HEK293 (cell line): ENCODE results near the gene TATDN2.
A peak's percentile ranks its signal among the peaks of the same experiment; 100 is the strongest.

Source experiments
- CTCF ChIP-seq: fragments of 450-650 bp; formaldehyde crosslinking; IDR thresholded peaks from 2 replicates; pipeline ENCODE4 v1.5.1; 2016; ENCODE audit warnings: missing biosample characterization, missing genetic modification characterization
- IKZF3 ChIP-seq: fragments of 450-650 bp; IDR thresholded peaks from 2 replicates; pipeline ENCODE4 v1.5.0; 2018; ENCODE audit warnings: missing biosample characterization, mild to moderate bottlenecking, missing genetic modification characterization, moderate library complexity
- KLF1 ChIP-seq: fragments of 450-650 bp; formaldehyde crosslinking; IDR thresholded peaks from 2 replicates; pipeline ENCODE4 v1.5.1; 2016; ENCODE audit warnings: missing biosample characterization, missing genetic modification characterization
- KLF8 ChIP-seq: fragments of 450-650 bp; formaldehyde crosslinking; IDR thresholded peaks from 2 replicates; pipeline ENCODE4 v1.5.1; 2016; ENCODE audit warnings: missing biosample characterization, missing genetic modification characterization
- PRDM4 ChIP-seq: fragments of 450-650 bp; formaldehyde crosslinking; IDR thresholded peaks from 2 replicates; pipeline ENCODE4 v1.5.1; 2017; ENCODE audit warnings: missing biosample characterization, missing genetic modification characterization
- REPIN1 ChIP-seq: fragments of 450-650 bp; formaldehyde crosslinking; IDR thresholded peaks from 2 replicates; pipeline ENCODE4 v1.5.1; 2017; ENCODE audit warnings: missing biosample characterization, missing genetic modification characterization, low read depth
- ZBTB20 ChIP-seq: fragments of 450-650 bp; formaldehyde crosslinking; IDR thresholded peaks from 2 replicates; pipeline ENCODE4 v1.5.1; 2016; ENCODE audit warnings: missing biosample characterization, missing genetic modification characterization
- ZBTB49 ChIP-seq: fragments of 450-650 bp; formaldehyde crosslinking; IDR thresholded peaks from 2 replicates; pipeline ENCODE4 v1.5.1; 2016; ENCODE audit warnings: missing biosample characterization, missing genetic modification characterization, low read depth
- ZBTB8A ChIP-seq: fragments of 450-650 bp; formaldehyde crosslinking; IDR thresholded peaks from 2 replicates; pipeline ENCODE4 v1.5.1; 2016; ENCODE audit warnings: missing biosample characterization, missing genetic modification characterization
- ZFHX2 ChIP-seq: fragments of 450-650 bp; formaldehyde crosslinking; conservative IDR thresholded peaks from 2 replicates; pipeline ENCODE4 v1.5.1; 2016; ENCODE audit warnings: missing biosample characterization, missing genetic modification characterization
- ZNF175 ChIP-seq: fragments of 450-650 bp; formaldehyde crosslinking; IDR thresholded peaks from 2 replicates; pipeline ENCODE4 v1.5.1; 2016; ENCODE audit warnings: missing biosample characterization, missing genetic modification characterization
- ZNF274 ChIP-seq, 2 experiments: fragments of 200-500 bp in 1 of 2; fragments of 450-650 bp in 1 of 2; sonication (Bioruptor generic) in 1 of 2; formaldehyde crosslinking in 1 of 2; IDR thresholded peaks; 2 replicates each; pipeline versions ENCODE4 v1.5.1 to v1.6.1; 2014 to 2016; ENCODE audit warnings: borderline replicate concordance in 1 of 2, inconsistent platforms in 1 of 2, low read length in 1 of 2, missing biosample characterization in 1 of 2, missing genetic modification characterization in 1 of 2
- ZNF302 ChIP-seq: fragments of 450-650 bp; formaldehyde crosslinking; IDR thresholded peaks from 2 replicates; pipeline ENCODE4 v1.5.1; 2016; ENCODE audit warnings: missing biosample characterization, missing genetic modification characterization, low read depth
- ZNF391 ChIP-seq: fragments of 450-650 bp; formaldehyde crosslinking; IDR thresholded peaks from 2 replicates; pipeline ENCODE4 v1.5.1; 2016; ENCODE audit warnings: low read depth, missing biosample characterization, missing genetic modification characterization, borderline replicate concordance
- ZNF473 ChIP-seq: fragments of 450-650 bp; formaldehyde crosslinking; IDR thresholded peaks from 2 replicates; pipeline ENCODE4 v1.5.1; 2017; ENCODE audit warnings: missing biosample characterization, missing genetic modification characterization
- ZNF501 ChIP-seq: fragments of 450-650 bp; formaldehyde crosslinking; IDR thresholded peaks from 2 replicates; pipeline ENCODE4 v1.5.1; 2016; ENCODE audit warnings: missing biosample characterization, missing genetic modification characterization
- ZNF521 ChIP-seq: fragments of 450-650 bp; formaldehyde crosslinking; IDR thresholded peaks from 2 replicates; pipeline ENCODE4 v1.5.1; 2017; ENCODE audit warnings: missing biosample characterization, mild to moderate bottlenecking, missing genetic modification characterization
- ZNF596 ChIP-seq: fragments of 450-650 bp; IDR thresholded peaks from 2 replicates; pipeline ENCODE4 v1.5.0; 2018; ENCODE audit warnings: missing biosample characterization, mild to moderate bottlenecking, missing genetic modification characterization, moderate library complexity
- ZNF600 ChIP-seq: fragments of 450-650 bp; formaldehyde crosslinking; IDR thresholded peaks from 2 replicates; pipeline ENCODE4 v1.5.1; 2016; ENCODE audit warnings: missing biosample characterization, missing genetic modification characterization
- ZNF624 ChIP-seq: fragments of 450-650 bp; formaldehyde crosslinking; IDR thresholded peaks from 2 replicates; pipeline ENCODE4 v1.5.1; 2017; ENCODE audit warnings: missing biosample characterization, missing genetic modification characterization
- ZNF626 ChIP-seq: fragments of 450-650 bp; sonication (Bioruptor Pico); formaldehyde crosslinking; IDR thresholded peaks from 2 replicates; pipeline ENCODE4 v1.5.1; 2018; ENCODE audit warnings: missing biosample characterization, missing genetic modification characterization, inconsistent platforms
- ZNF660 ChIP-seq: fragments of 450-650 bp; IDR thresholded peaks from 2 replicates; pipeline ENCODE4 v1.5.1; 2018; ENCODE audit warnings: missing biosample characterization, mild to moderate bottlenecking, missing genetic modification characterization
- ZNF792 ChIP-seq: fragments of 450-650 bp; formaldehyde crosslinking; IDR thresholded peaks from 2 replicates; pipeline ENCODE4 v1.5.1; 2016; ENCODE audit warnings: missing biosample characterization, missing genetic modification characterization
- ZSCAN16 ChIP-seq: fragments of 450-650 bp; formaldehyde crosslinking; IDR thresholded peaks from 2 replicates; pipeline ENCODE4 v1.5.1; 2016; ENCODE audit warnings: missing biosample characterization, missing genetic modification characterization
- TF ChIP-seq, protein P1 (sequence below): fragments of 450-650 bp; formaldehyde crosslinking; IDR thresholded peaks from 2 replicates; pipeline ENCODE4 v1.5.1; 2016; ENCODE audit warnings: missing biosample characterization, missing genetic modification characterization
- TF ChIP-seq, protein P2 (sequence below): fragments of 450-650 bp; formaldehyde crosslinking; conservative IDR thresholded peaks from 2 replicates; pipeline ENCODE4 v1.5.1; 2016; ENCODE audit warnings: low read depth, missing biosample characterization, missing genetic modification characterization

TATDN2 gene

GRCh38 chr3:10224794-10225665, 23.2 kb upstream of the TATDN2 start (continued):
- TF ChIP-seq ZNF391 (tag by site-specific recombination) = peak; percentile 19; the same call in 1 of the 2 replicates
- TF ChIP-seq ZSCAN16 (tag by site-specific recombination) = peak; percentile 28; the same call in 1 of the 2 replicates
- peak; percentile 59 for TF ChIP-seq KLF1 (tag by site-specific recombination)
- TF ChIP-seq ZNF660 (tag by site-specific recombination) = peak; percentile 76
- TF ChIP-seq ZNF302 (tag by site-specific recombination) = no peak
- no peak for TF ChIP-seq ZNF521 (tag by site-specific recombination)
- TF ChIP-seq ZNF792 = no peak
- 0 out of 2 replicates have a peak, but pooled peaks have one; percentile 32 for TF ChIP-seq ZBTB8A (tag by site-specific recombination)
- no peak for TF ChIP-seq ZNF596
- TF ChIP-seq ZNF501 (tag by site-specific recombination) = no peak
- 0 out of 2 replicates have a peak, but pooled peaks have one; percentile 32 for TF ChIP-seq ZBTB20
- no peak for TF ChIP-seq ZBTB49 (tag by site-specific recombination)
- peak; percentile 70 for TF ChIP-seq CTCF (tag by site-specific recombination)
- no peak for TF ChIP-seq ZNF626
- peak; percentile 77 for TF ChIP-seq ZNF600 (tag by site-specific recombination)
- no peak for TF ChIP-seq ZNF473 (tag by site-specific recombination)
- TF ChIP-seq ZNF175 (tag by site-specific recombination) = no peak
- TF ChIP-seq PRDM4 = peak; percentile 19; the same call in 1 of the 2 replicates
- peak; percentile 88 for TF ChIP-seq IKZF3 (tag by site-specific recombination)
- TF ChIP-seq, protein P1, sequence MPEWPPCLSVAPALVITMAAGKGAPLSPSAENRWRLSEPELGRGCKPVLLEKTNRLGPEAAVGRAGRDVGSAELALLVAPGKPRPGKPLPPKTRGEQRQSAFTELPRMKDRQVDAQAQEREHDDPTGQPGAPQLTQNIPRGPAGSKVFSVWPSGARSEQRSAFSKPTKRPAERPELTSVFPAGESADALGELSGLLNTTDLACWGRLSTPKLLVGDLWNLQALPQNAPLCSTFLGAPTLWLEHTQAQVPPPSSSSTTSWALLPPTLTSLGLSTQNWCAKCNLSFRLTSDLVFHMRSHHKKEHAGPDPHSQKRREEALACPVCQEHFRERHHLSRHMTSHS = no peak
- TF ChIP-seq REPIN1 (tag by site-specific recombination) = no peak
- no peak for TF ChIP-seq ZNF274 (IDR thresholded peaks at IDR 0.05; ENCODE audit: low read length)
- no peak for TF ChIP-seq ZNF274 (tag by site-specific recombination; IDR thresholded peaks at IDR 0.05; ENCODE audit: borderline replicate concordance)
- TF ChIP-seq KLF8 (tag by site-specific recombination) = 0 out of 2 replicates have a peak, but pooled peaks have one; percentile 31
- peak; percentile 30; the same call in 1 of the 2 replicates for TF ChIP-seq ZFHX2 (tag by site-specific recombination)
- no peak for TF ChIP-seq ZNF624
- TF ChIP-seq, protein P2, sequence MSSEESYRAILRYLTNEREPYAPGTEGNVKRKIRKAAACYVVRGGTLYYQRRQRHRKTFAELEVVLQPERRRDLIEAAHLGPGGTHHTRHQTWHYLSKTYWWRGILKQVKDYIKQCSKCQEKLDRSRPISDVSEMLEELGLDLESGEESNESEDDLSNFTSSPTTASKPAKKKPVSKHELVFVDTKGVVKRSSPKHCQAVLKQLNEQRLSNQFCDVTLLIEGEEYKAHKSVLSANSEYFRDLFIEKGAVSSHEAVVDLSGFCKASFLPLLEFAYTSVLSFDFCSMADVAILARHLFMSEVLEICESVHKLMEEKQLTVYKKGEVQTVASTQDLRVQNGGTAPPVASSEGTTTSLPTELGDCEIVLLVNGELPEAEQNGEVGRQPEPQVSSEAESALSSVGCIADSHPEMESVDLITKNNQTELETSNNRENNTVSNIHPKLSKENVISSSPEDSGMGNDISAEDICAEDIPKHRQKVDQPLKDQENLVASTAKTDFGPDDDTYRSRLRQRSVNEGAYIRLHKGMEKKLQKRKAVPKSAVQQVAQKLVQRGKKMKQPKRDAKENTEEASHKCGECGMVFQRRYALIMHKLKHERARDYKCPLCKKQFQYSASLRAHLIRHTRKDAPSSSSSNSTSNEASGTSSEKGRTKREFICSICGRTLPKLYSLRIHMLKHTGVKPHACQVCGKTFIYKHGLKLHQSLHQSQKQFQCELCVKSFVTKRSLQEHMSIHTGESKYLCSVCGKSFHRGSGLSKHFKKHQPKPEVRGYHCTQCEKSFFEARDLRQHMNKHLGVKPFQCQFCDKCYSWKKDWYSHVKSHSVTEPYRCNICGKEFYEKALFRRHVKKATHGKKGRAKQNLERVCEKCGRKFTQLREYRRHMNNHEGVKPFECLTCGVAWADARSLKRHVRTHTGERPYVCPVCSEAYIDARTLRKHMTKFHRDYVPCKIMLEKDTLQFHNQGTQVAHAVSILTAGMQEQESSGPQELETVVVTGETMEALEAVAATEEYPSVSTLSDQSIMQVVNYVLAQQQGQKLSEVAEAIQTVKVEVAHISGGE (tag by site-specific recombination) = peak; percentile 62
